ENCODE measurements around the gene PPFIBP2. TPM values are rescaled to one million over a fixed set of nuclear protein-coding genes. Genes with fewer than 3 reads are reported as not detected.
A peak's percentile ranks its signal among the peaks of the same experiment; 100 is the strongest.

Gene PPFIBP2
- total and polyA plus RNA-seq, 2 of the 13 experiments (the other 11 are each of a cell fraction or from before 2014, with no cell fraction given), result 15.0 to 52.5 TPM

DNA sequence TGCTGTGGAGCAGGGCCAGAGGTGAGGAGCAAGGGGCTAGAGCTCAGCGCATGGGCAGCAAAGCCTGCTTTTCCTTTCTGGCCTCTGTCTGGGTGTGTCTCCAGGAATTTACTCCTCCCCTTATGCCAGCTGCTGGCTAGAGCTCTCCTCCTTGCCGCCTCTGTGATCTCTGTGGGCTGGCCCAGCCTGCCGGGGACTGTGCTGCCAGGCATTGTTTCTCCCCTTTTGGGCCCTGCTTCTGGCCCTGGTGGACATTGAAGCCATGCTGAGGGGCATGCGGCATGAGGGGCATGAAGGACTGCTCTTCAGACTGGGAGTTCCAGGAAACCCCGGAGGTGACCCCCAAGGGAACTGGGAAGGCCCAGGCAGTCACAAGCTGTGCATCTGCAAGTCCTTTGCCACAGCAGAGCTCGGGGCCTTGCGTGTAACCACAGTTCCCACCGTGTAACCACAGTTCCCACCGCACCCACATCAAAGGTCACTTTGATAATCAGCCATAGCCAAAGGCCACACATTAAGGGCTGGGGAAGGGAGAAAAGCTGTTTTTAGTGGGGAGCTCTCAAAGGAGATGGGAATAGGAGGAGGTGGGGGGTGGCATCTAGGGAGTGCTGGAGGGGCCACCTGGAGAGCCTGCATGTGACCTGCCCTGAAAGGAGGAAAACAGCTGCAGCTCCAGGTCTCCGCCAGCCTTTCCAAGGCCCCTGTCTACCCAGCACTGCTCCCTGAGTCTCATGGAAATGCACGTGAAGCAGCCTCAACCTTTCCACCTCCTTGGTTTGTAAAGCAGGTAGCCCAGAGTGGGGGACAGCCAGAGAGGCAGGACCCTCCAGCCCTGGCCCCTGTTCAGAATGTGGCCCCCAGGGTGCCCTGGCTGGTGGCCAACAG, 62.3 kb downstream of the PPFIBP2 start (continued):
- TF ChIP-seq, protein P1, sequence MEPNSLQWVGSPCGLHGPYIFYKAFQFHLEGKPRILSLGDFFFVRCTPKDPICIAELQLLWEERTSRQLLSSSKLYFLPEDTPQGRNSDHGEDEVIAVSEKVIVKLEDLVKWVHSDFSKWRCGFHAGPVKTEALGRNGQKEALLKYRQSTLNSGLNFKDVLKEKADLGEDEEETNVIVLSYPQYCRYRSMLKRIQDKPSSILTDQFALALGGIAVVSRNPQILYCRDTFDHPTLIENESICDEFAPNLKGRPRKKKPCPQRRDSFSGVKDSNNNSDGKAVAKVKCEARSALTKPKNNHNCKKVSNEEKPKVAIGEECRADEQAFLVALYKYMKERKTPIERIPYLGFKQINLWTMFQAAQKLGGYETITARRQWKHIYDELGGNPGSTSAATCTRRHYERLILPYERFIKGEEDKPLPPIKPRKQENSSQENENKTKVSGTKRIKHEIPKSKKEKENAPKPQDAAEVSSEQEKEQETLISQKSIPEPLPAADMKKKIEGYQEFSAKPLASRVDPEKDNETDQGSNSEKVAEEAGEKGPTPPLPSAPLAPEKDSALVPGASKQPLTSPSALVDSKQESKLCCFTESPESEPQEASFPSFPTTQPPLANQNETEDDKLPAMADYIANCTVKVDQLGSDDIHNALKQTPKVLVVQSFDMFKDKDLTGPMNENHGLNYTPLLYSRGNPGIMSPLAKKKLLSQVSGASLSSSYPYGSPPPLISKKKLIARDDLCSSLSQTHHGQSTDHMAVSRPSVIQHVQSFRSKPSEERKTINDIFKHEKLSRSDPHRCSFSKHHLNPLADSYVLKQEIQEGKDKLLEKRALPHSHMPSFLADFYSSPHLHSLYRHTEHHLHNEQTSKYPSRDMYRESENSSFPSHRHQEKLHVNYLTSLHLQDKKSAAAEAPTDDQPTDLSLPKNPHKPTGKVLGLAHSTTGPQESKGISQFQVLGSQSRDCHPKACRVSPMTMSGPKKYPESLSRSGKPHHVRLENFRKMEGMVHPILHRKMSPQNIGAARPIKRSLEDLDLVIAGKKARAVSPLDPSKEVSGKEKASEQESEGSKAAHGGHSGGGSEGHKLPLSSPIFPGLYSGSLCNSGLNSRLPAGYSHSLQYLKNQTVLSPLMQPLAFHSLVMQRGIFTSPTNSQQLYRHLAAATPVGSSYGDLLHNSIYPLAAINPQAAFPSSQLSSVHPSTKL (CRISPR knock-in tag; IDR thresholded peaks at IDR 0.05), result no peak
- TF ChIP-seq FOXK2 (IDR thresholded peaks at IDR 0.05) (no peak), HNF4G (IDR thresholded peaks at IDR 0.05; ENCODE audit: borderline replicate concordance, low read depth, low read length) (peak; percentile 32; the same call in 1 of the 2 replicates), HNF4G (CRISPR knock-in tag; IDR thresholded peaks at IDR 0.05; ENCODE audit: borderline replicate concordance, low read depth) (no peak), CENPT (CRISPR knock-in tag; IDR thresholded peaks at IDR 0.05; ENCODE audit: low read depth) (no peak), HNF4A (CRISPR knock-in tag; IDR thresholded peaks at IDR 0.05) (peak; percentile 28; the same call in 1 of the 2 replicates), PHF8 (CRISPR knock-in tag; IDR thresholded peaks at IDR 0.05) (peak; percentile 1; the same call in 1 of the 2 replicates), FOXC1 (CRISPR knock-in tag; IDR thresholded peaks at IDR 0.05; ENCODE audit: borderline replicate concordance) (0 out of 2 replicates have a peak, but pooled peaks have one; percentile 20), CBFB (CRISPR knock-in tag; IDR thresholded peaks at IDR 0.05) (0 out of 2 replicates have a peak, but pooled peaks have one; percentile 9), ZNF274 (CRISPR knock-in tag; IDR thresholded peaks at IDR 0.05) (no peak), ZNF678 (CRISPR knock-in tag; IDR thresholded peaks at IDR 0.05) (no peak), MTERF4 (CRISPR knock-in tag; IDR thresholded peaks at IDR 0.05) (no peak), ZNF772 (CRISPR knock-in tag; IDR thresholded peaks at IDR 0.05) (0 out of 2 replicates have a peak, but pooled peaks have one; percentile 20), NFIC (IDR thresholded peaks at IDR 0.05; ENCODE audit: low read length) (no peak), ZBTB8A (CRISPR knock-in tag; IDR thresholded peaks at IDR 0.05; ENCODE audit: borderline replicate concordance, low read depth) (no peak), ZNF691 (CRISPR knock-in tag; IDR thresholded peaks at IDR 0.05; ENCODE audit: borderline replicate concordance, low read depth) (no peak)
- TF ChIP-seq, protein P2, sequence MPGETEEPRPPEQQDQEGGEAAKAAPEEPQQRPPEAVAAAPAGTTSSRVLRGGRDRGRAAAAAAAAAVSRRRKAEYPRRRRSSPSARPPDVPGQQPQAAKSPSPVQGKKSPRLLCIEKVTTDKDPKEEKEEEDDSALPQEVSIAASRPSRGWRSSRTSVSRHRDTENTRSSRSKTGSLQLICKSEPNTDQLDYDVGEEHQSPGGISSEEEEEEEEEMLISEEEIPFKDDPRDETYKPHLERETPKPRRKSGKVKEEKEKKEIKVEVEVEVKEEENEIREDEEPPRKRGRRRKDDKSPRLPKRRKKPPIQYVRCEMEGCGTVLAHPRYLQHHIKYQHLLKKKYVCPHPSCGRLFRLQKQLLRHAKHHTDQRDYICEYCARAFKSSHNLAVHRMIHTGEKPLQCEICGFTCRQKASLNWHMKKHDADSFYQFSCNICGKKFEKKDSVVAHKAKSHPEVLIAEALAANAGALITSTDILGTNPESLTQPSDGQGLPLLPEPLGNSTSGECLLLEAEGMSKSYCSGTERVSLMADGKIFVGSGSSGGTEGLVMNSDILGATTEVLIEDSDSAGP (CRISPR knock-in tag; IDR thresholded peaks at IDR 0.05; ENCODE audit: borderline replicate concordance), result peak; percentile 32; the same call in 1 of the 2 replicates
- TF ChIP-seq, protein P3, sequence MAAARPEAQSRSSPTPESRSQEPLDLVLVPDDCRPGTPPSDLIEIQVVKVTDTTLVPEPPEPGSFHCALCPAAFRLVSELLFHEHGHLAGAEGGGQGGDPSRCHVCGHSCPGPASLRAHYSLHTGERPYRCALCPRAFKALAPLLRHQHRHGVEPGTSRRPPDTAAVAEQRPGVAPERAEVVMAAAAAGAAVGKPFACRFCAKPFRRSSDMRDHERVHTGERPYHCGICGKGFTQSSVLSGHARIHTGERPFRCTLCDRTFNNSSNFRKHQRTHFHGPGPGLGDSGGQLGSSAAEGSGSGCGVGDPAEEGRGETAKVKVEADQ (CRISPR knock-in tag; IDR thresholded peaks at IDR 0.05; ENCODE audit: borderline replicate concordance), result no peak
- TF ChIP-seq, protein P4, sequence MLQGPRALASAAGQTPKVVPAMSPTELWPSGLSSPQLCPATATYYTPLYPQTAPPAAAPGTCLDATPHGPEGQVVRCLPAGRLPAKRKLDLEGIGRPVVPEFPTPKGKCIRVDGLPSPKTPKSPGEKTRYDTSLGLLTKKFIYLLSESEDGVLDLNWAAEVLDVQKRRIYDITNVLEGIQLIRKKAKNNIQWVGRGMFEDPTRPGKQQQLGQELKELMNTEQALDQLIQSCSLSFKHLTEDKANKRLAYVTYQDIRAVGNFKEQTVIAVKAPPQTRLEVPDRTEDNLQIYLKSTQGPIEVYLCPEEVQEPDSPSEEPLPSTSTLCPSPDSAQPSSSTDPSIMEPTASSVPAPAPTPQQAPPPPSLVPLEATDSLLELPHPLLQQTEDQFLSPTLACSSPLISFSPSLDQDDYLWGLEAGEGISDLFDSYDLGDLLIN (CRISPR knock-in tag; IDR thresholded peaks at IDR 0.05; ENCODE audit: borderline replicate concordance), result no peak
